Fibroblast of lung (primary cell): ENCODE results near the gene MEGF10. TPM values are rescaled to one million over a fixed set of nuclear protein-coding genes. Genes with fewer than 3 reads are reported as not detected.

Source experiments
- DNase-seq, 2 donors: peaks; one replicate each; pipeline versions ENCODE4 v3.0.0 to v3.0.0-alpha.2; 2010; ENCODE audit warnings: low read depth in 2 of 2
- H2AFZ ChIP-seq: 2 replicates; pipeline ENCODE4 v1.5.1; 2012; ENCODE audit warnings: low read length, control low read depth, inconsistent platforms
- H3K27ac ChIP-seq: 2 replicates; pipeline ENCODE4 v1.5.1; 2011; ENCODE audit warnings: low read length, control low read depth; ENCODE audit not compliant: insufficient read depth
- H3K27me3 ChIP-seq: 2 replicates; pipeline ENCODE4 v1.5.1; 2011; ENCODE audit warnings: mild to moderate bottlenecking, low read length; ENCODE audit not compliant: control insufficient read depth, insufficient read depth
- H3K36me3 ChIP-seq: 2 replicates; pipeline ENCODE4 v1.5.1; 2011; ENCODE audit warnings: low read length; ENCODE audit not compliant: control insufficient read depth, insufficient read depth
- H3K4me1 ChIP-seq: 2 replicates; pipeline ENCODE4 v1.5.1; 2011; ENCODE audit warnings: low read length; ENCODE audit not compliant: control insufficient read depth, insufficient read depth; ENCODE audit errors: extremely low read depth
- H3K4me2 ChIP-seq: 2 replicates; pipeline ENCODE4 v1.5.1; 2011; ENCODE audit warnings: low read length, control low read depth; ENCODE audit not compliant: insufficient read depth; ENCODE audit errors: extremely low read depth
- H3K4me3 ChIP-seq, 4 experiments: fragments of 200-600 bp in 1 of 4; sonication (generic) in 1 of 4; replicated peaks in 1 of 4; 2 replicates each; pipeline ENCODE4 v1.5.1; 2011 to 2016; ENCODE audit warnings: low read length in 4 of 4, low read depth in 3 of 4, mild to moderate bottlenecking in 3 of 4, control low read depth in 2 of 4, inconsistent platforms in 1 of 4, mixed read lengths in 1 of 4; ENCODE audit not compliant: insufficient read depth in 1 of 4; ENCODE audit errors: control extremely low read depth in 1 of 4
- H3K79me2 ChIP-seq: 2 replicates; pipeline ENCODE4 v1.5.1; 2012; ENCODE audit warnings: mild to moderate bottlenecking, low read length, inconsistent platforms; ENCODE audit not compliant: control insufficient read depth, insufficient read depth
- H3K9ac ChIP-seq: 2 replicates; pipeline ENCODE4 v1.5.1; 2011; ENCODE audit warnings: mild to moderate bottlenecking, low read length, control low read depth; ENCODE audit not compliant: insufficient read depth
- H3K9me3 ChIP-seq: 2 replicates; pipeline ENCODE4 v1.5.1; 2012; ENCODE audit warnings: low read depth, low read length; ENCODE audit not compliant: control insufficient read depth, insufficient read depth
- H4K20me1 ChIP-seq: 2 replicates; pipeline ENCODE4 v1.5.1; 2011; ENCODE audit warnings: low read length; ENCODE audit not compliant: control insufficient read depth, insufficient read depth; ENCODE audit errors: extremely low read depth
- EZH2 ChIP-seq: IDR thresholded peaks from 2 replicates; pipeline ENCODE4 v1.5.1; 2012; ENCODE audit warnings: low read length, control low read depth, mild to moderate bottlenecking; ENCODE audit errors: missing control alignments
- polyA plus RNA-seq, 2 donors: library from polyadenylated mRNA; depleted of rRNA in 1 of 2; stranded (reverse) in 1 of 2; unstranded in 1 of 2; fragments of >200 nt; gene quantifications; 2 replicates each; pipeline ENCODE4 v1.2.1, GENCODE V29; 2011 to 2012; ENCODE audit warnings: missing spikeins in 1 of 2
- total RNA-seq: library from RNA; depleted of rRNA; stranded (reverse); fragments of >200 nt; gene quantifications from 2 replicates; pipeline ENCODE4 v1.2.1, GENCODE V29; 2014
- TF ChIP-seq, protein P1 (sequence below), 2 donors: IDR thresholded peaks in 1 of 2; conservative IDR thresholded peaks in 1 of 2; 1 replicate in 1 of 2; 2 replicates in 1 of 2; pipeline ENCODE4 v1.5.1; 2011 to 2012; ENCODE audit warnings: low read length in 2 of 2, control low read depth in 1 of 2, inconsistent platforms in 1 of 2, low read depth in 1 of 2, mild to moderate bottlenecking in 1 of 2

Gene MEGF10
- total and polyA plus RNA-seq, 2 donors (not counting 1 experiment from before 2014, with no cell fraction given), result under 0.01 to 0.02 TPM

DNA sequence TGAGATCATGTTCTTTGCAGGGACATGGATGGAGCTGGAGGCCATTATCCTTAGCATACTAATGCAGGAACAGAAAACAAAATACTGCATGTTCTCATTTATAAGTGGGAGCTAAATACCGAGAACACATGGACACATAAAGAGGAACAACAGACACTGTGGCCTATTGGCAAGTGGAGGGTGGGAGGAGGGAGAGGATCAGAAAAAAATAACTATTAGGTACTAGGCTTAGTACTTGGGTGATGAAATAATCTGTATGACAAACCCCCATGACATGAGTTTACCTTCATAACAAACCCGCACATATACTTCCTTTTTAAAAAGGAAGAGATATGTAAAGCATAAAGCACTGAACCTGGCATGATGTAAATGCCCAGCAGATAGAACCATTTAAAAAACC lies 99.0 kb downstream of the MEGF10 start:
- no peak for TF ChIP-seq EZH2
- TF ChIP-seq, protein P1, sequence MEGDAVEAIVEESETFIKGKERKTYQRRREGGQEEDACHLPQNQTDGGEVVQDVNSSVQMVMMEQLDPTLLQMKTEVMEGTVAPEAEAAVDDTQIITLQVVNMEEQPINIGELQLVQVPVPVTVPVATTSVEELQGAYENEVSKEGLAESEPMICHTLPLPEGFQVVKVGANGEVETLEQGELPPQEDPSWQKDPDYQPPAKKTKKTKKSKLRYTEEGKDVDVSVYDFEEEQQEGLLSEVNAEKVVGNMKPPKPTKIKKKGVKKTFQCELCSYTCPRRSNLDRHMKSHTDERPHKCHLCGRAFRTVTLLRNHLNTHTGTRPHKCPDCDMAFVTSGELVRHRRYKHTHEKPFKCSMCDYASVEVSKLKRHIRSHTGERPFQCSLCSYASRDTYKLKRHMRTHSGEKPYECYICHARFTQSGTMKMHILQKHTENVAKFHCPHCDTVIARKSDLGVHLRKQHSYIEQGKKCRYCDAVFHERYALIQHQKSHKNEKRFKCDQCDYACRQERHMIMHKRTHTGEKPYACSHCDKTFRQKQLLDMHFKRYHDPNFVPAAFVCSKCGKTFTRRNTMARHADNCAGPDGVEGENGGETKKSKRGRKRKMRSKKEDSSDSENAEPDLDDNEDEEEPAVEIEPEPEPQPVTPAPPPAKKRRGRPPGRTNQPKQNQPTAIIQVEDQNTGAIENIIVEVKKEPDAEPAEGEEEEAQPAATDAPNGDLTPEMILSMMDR (conservative IDR thresholded peaks at IDR 0.05 in 1 of 2, IDR thresholded peaks at IDR 0.05 in 1 of 2; ENCODE audit: low read depth in 1 of 2, low read length in 2 of 2), result no peak
- no peaks in the 10 kb centered on the region for H3K36me3 ChIP-seq
- H3K4me1 ChIP-seq, result no peaks in the 10 kb centered on the region

DNA sequence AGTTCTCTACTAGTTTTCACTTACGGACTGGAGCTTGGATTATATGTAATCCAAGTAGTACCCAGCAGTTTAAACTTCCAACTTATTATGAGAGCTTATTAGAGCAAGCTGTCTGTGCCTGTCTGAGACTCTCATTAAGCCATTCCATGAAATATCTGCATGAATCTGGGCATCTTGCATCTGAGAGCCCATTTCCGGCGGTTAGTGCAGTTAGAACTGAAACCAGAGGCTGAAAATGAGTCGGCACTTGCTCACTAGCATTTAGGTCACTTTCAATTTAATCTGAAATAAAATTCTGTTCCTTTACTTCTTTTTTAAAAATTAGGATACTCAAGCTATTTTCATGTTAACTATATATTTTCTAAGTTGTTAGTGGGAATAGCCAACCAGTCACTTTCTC lies 102.2 kb downstream of the MEGF10 start:
- Histone ChIP-seq H3K36me3 (no peaks in the 10 kb centered on the region), H3K79me2 (no peaks in the 10 kb centered on the region), H3K27ac (no peak overlapping the region), H3K9me3 (no peaks in the 10 kb centered on the region), H3K4me3 (no peak overlapping the region), H4K20me1 (no peaks in the 10 kb centered on the region), H2AFZ (no peak overlapping the region), H3K4me2 (no peak overlapping the region), H3K4me1 (no peaks in the 10 kb centered on the region), H3K27me3 (no peaks in the 10 kb centered on the region), H3K9ac (no peak overlapping the region)
- DNase-seq, result no peak
- TF ChIP-seq, protein P1 (conservative IDR thresholded peaks at IDR 0.05 in 1 of 2, IDR thresholded peaks at IDR 0.05 in 1 of 2; ENCODE audit: low read depth in 1 of 2, low read length in 2 of 2), result no peak

More for the DNA sequence above, 99.0 kb downstream of the MEGF10 start:
- H2AFZ ChIP-seq, result no peak overlapping the region
- H4K20me1 ChIP-seq, result no peaks in the 10 kb centered on the region
- H3K4me2 ChIP-seq, result no peak overlapping the region
- no peak for DNase-seq
- no peak overlapping the region for H3K4me3 ChIP-seq
- H3K27ac ChIP-seq, result no peak overlapping the region
- H3K27me3 ChIP-seq, result no peaks in the 10 kb centered on the region
- no peak overlapping the region for H3K9ac ChIP-seq
- no peaks in the 10 kb centered on the region for H3K79me2 ChIP-seq
- no peaks in the 10 kb centered on the region for H3K9me3 ChIP-seq

DNA sequence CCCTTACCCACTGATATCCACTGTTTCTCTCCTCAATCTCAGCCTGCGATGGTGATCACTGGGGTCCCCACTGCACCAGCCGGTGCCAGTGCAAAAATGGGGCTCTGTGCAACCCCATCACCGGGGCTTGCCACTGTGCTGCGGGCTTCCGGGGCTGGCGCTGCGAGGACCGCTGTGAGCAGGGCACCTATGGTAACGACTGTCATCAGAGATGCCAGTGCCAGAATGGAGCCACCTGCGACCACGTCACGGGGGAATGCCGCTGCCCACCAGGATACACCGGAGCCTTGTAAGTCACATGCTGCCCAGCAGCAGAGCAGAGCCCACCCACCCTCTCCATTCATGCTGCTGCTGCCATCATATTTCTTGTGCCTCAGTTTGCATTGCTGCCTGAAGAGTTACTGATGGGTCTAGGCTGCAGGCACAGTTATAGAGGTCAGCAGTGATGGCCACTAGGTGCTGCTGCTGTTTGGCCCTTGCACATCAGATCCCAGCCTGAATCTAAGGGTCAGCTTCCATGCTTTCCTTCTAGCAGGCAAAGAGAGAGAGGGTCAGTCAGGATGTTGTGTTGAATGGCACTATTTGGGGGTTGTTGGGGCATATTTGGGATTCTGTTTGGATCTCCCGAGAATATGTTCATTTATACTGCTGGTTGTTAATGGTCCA lies 106.0 kb downstream of the MEGF10 start:
- Histone ChIP-seq H3K9me3 (no peaks in the 10 kb centered on the region), H3K27ac (no peak overlapping the region), H3K9ac (no peak overlapping the region), H2AFZ (no peak overlapping the region), H3K4me2 (no peak overlapping the region), H3K4me1 (no peaks in the 10 kb centered on the region), H3K27me3 (peaks cover 8% of the 10 kb centered on the region), H3K4me3 (no peak overlapping the region), H4K20me1 (no peaks in the 10 kb centered on the region), H3K79me2 (no peaks in the 10 kb centered on the region), H3K36me3 (no peaks in the 10 kb centered on the region)
- DNase-seq, result no peak
- TF ChIP-seq EZH2, result no peak
- TF ChIP-seq, protein P1 (conservative IDR thresholded peaks at IDR 0.05 in 1 of 2, IDR thresholded peaks at IDR 0.05 in 1 of 2; ENCODE audit: low read depth in 1 of 2, low read length in 2 of 2), result no peak
